IMR-90 (cell line): Measurements from ENCODE around the gene UBD. TPM values are rescaled to one million over a fixed set of nuclear protein-coding genes. Genes with fewer than 3 reads are reported as not detected.

Source experiments
- ATAC-seq: fragments of 200-7000 bp; cut with Tn5 transposase; 2 replicates; pipeline ENCODE4 v1.9.1; 2020; ENCODE audit warnings: low read depth, mild to moderate bottlenecking, moderate library complexity
- BruUV-seq: library from RNA; stranded (reverse); fragments of 400-500 nt; replicated peaks from 2 replicates; lab custom pipeline; 2021; lab: Mats Ljungman, UMichigan
- CTCF ChIA-PET: fragments of 300-600 bp; formaldehyde crosslinking; extraction: SDS; loops from one replicate; lab custom pipeline; 2021; ENCODE audit warnings: antibody characterized with exemption; lab: Yijun Ruan, JAX
- POLR2A ChIA-PET: fragments of 300-600 bp; sonication (Branson Sonifier 250); formaldehyde crosslinking; loops from one replicate; lab custom pipeline; 2022; ENCODE audit warnings: antibody characterized with exemption; ENCODE audit not compliant: unreplicated experiment; lab: Charles Lee
- DNase-seq: peaks from one replicate; pipeline ENCODE4 v3.0.0; 2013
- H2AFZ ChIP-seq: replicated peaks from 2 replicates; pipeline ENCODE3; 2013; ENCODE audit warnings: low read length, mild to moderate bottlenecking; ENCODE audit not compliant: poor library complexity
- H2AK5ac ChIP-seq: 2 replicates; pipeline ENCODE4 v1.6.1; 2013; ENCODE audit warnings: low read depth, low read length, inconsistent platforms
- H2AK9ac ChIP-seq: replicated peaks from 2 replicates; pipeline ENCODE3; 2013; ENCODE audit warnings: mild to moderate bottlenecking, low read depth, low read length, moderate library complexity; ENCODE audit not compliant: poor library complexity
- H2BK120ac ChIP-seq: 2 replicates; pipeline ENCODE4 v1.6.1; 2013; ENCODE audit warnings: low read depth, low read length, inconsistent platforms
- H2BK15ac ChIP-seq: 3 replicates; pipeline ENCODE4 v1.6.1; 2013; ENCODE audit warnings: low read depth, low read length, inconsistent platforms
- H2BK20ac ChIP-seq: 2 replicates; pipeline ENCODE4 v1.6.1; 2013; ENCODE audit warnings: low read depth, mild to moderate bottlenecking, inconsistent platforms, low read length, moderate library complexity
- H2BK5ac ChIP-seq: 2 replicates; pipeline ENCODE4 v1.6.1; 2013; ENCODE audit warnings: mild to moderate bottlenecking, low read depth, low read length, inconsistent platforms; ENCODE audit not compliant: poor library complexity, severe bottlenecking
- H3K14ac ChIP-seq: replicated peaks from 2 replicates; pipeline ENCODE4 v1.6.1; 2013; ENCODE audit warnings: low read depth, low read length, inconsistent platforms
- H3K18ac ChIP-seq: 2 replicates; pipeline ENCODE4 v1.6.1; 2013; ENCODE audit warnings: low read depth, low read length, control low read depth
- H3K23ac ChIP-seq: 2 replicates; pipeline ENCODE4 v1.6.1; 2013; ENCODE audit warnings: low read depth, low read length, inconsistent platforms
- H3K27ac ChIP-seq: 2 replicates; pipeline ENCODE4 v1.5.1; 2013; ENCODE audit warnings: mild to moderate bottlenecking, control low read depth, low read length; ENCODE audit not compliant: insufficient read depth
- H3K27me3 ChIP-seq: 2 replicates; pipeline ENCODE4 v1.6.1; 2013; ENCODE audit warnings: low read length; ENCODE audit not compliant: control insufficient read depth, insufficient read depth
- H3K36me3 ChIP-seq: 2 replicates; pipeline ENCODE4 v1.6.1; 2013; ENCODE audit warnings: low read length, mixed read lengths; ENCODE audit not compliant: control insufficient read depth, insufficient read depth
- H3K4ac ChIP-seq: 2 replicates; pipeline ENCODE4 v1.6.1; 2013; ENCODE audit warnings: low read depth, low read length, inconsistent platforms
- H3K4me1 ChIP-seq: 2 replicates; pipeline ENCODE4 v1.6.1; 2013; ENCODE audit warnings: low read length, mixed read lengths; ENCODE audit not compliant: control insufficient read depth, insufficient read depth
- H3K4me2 ChIP-seq: 2 replicates; pipeline ENCODE4 v1.6.1; 2013; ENCODE audit warnings: low read depth, mild to moderate bottlenecking, control low read depth, low read length, moderate library complexity
- H3K4me3 ChIP-seq: 2 replicates; pipeline ENCODE4 v1.5.1; 2013; ENCODE audit warnings: low read depth, mild to moderate bottlenecking, control low read depth, low read length, moderate library complexity; ENCODE audit not compliant: insufficient read depth
- H3K56ac ChIP-seq: 2 replicates; pipeline ENCODE4 v1.6.1; 2013; ENCODE audit warnings: low read length, inconsistent platforms; ENCODE audit not compliant: insufficient read depth; ENCODE audit errors: extremely low read depth
- H3K79me1 ChIP-seq, 2 experiments: 2 replicates each; pipeline ENCODE4 v1.6.1; 2013; ENCODE audit warnings: low read length in 2 of 2, inconsistent platforms in 1 of 2, low read depth in 1 of 2
- H3K9ac ChIP-seq: 2 replicates; pipeline ENCODE4 v1.6.1; 2013; ENCODE audit warnings: low read depth, low read length, control low read depth
- H3K9me1 ChIP-seq: 2 replicates; pipeline ENCODE4 v1.6.1; 2013; ENCODE audit warnings: low read length, inconsistent platforms; ENCODE audit not compliant: insufficient read depth
- H3K9me3 ChIP-seq: 2 replicates; pipeline ENCODE4 v1.6.1; 2013; ENCODE audit warnings: low read length; ENCODE audit not compliant: control insufficient read depth, insufficient read depth
- H4K20me1 ChIP-seq: 2 replicates; pipeline ENCODE4 v1.6.1; 2013; ENCODE audit warnings: low read length, inconsistent platforms; ENCODE audit not compliant: insufficient read depth
- H4K5ac ChIP-seq: 2 replicates; pipeline ENCODE4 v1.6.1; 2013; ENCODE audit warnings: mild to moderate bottlenecking, low read depth, low read length, control low read depth
- H4K8ac ChIP-seq, 2 experiments: 2 replicates each; pipeline ENCODE4 v1.6.1; 2013; ENCODE audit warnings: low read depth in 2 of 2, low read length in 2 of 2, control low read depth in 1 of 2, inconsistent platforms in 1 of 2
- H4K91ac ChIP-seq: 2 replicates; pipeline ENCODE4 v1.6.1; 2013; ENCODE audit warnings: low read depth, low read length, inconsistent platforms; ENCODE audit not compliant: insufficient read depth
- BHLHE40 ChIP-seq: fragments of 150-350 bp; IDR thresholded peaks from 2 replicates; pipeline ENCODE4 v1.6.1; 2016; ENCODE audit warnings: mild to moderate bottlenecking, low read depth, low read length
- CEBPB ChIP-seq: IDR thresholded peaks from 2 replicates; pipeline ENCODE4 v1.6.1; 2012; ENCODE audit warnings: low read depth, low read length, improper control_type of control experiment
- CHD1 ChIP-seq: IDR thresholded peaks from 2 replicates; pipeline ENCODE4 v1.6.1; 2012; ENCODE audit warnings: low read depth, low read length, improper control_type of control experiment
- ELK1 ChIP-seq: fragments of 150-350 bp; IDR thresholded peaks from 2 replicates; pipeline ENCODE4 v1.6.1; 2016; ENCODE audit warnings: low read depth, mild to moderate bottlenecking, low read length, moderate library complexity, borderline replicate concordance
- FOS ChIP-seq: fragments of 150-350 bp; IDR thresholded peaks from 2 replicates; pipeline ENCODE4 v1.6.1; 2016; ENCODE audit warnings: low read depth, low read length
- MAFK ChIP-seq: IDR thresholded peaks from 2 replicates; pipeline ENCODE4 v1.6.1; 2012; ENCODE audit warnings: low read depth, low read length, improper control_type of control experiment
- MAZ ChIP-seq: IDR thresholded peaks from 2 replicates; pipeline ENCODE4 v1.6.1; 2012; ENCODE audit warnings: low read depth, mild to moderate bottlenecking, low read length, improper control_type of control experiment, moderate library complexity, borderline replicate concordance
- NFE2L2 ChIP-seq: fragments of 150-350 bp; IDR thresholded peaks from 2 replicates; pipeline ENCODE4 v1.6.1; 2016; ENCODE audit warnings: low read depth, mild to moderate bottlenecking, low read length
- POLR2A ChIP-seq: IDR thresholded peaks from 2 replicates; pipeline ENCODE4 v1.6.1; 2012; ENCODE audit warnings: mild to moderate bottlenecking, low read depth, low read length
- RAD21 ChIP-seq: IDR thresholded peaks from 2 replicates; pipeline ENCODE4 v1.6.1; 2012; ENCODE audit warnings: low read length, improper control_type of control experiment
- RCOR1 ChIP-seq: IDR thresholded peaks from 2 replicates; pipeline ENCODE4 v1.6.1; 2012; ENCODE audit warnings: mild to moderate bottlenecking, low read length, improper control_type of control experiment; ENCODE audit not compliant: insufficient replicate concordance
- SMC3 ChIP-seq: fragments of 150-350 bp; IDR thresholded peaks from 2 replicates; pipeline ENCODE4 v1.6.1; 2016; ENCODE audit warnings: low read depth, mild to moderate bottlenecking, antibody characterized with exemption, low read length, moderate library complexity
- USF2 ChIP-seq: fragments of 150-350 bp; IDR thresholded peaks from 2 replicates; pipeline ENCODE4 v1.6.1; 2017; ENCODE audit warnings: mild to moderate bottlenecking, antibody characterized with exemption, low read length, low read depth
- WGBS, 2 experiments: methylation state at CpG; one replicate each; pipeline versions ENCODE4 v1.1.5 to v1.1.7; 2013; ENCODE audit warnings: missing lambda C conversion rate in 2 of 2; ENCODE audit not compliant: insufficient read length in 1 of 2; ENCODE audit errors: extremely low coverage in 2 of 2; 5-methylcytosine and 5-hydroxymethylcytosine counted together
- dilution Hi-C: fragments of 300-500 bp; cut with HindIII; formaldehyde crosslinking; loops from one replicate; pipeline ENCODE4 v1.14.3; 2018; ENCODE audit warnings: low sequenced_read_pairs; ENCODE audit not compliant: unreplicated experiment
- in situ Hi-C: fragments of 300-500 bp; cut with MboI; formaldehyde crosslinking; loops from 3 replicates; pipeline ENCODE4 v1.14.3; 2019; ENCODE audit warnings: low sequenced_read_pairs, inconsistent platforms, mixed read lengths
- intact Hi-C: fragments of 100-400 bp; cut with micrococcal nuclease; formaldehyde crosslinking; loops from 2 replicates; pipeline ENCODE4 v1.10.0; 2022
- polyA plus RNA-seq, 3 experiments: library from polyadenylated mRNA; depleted of rRNA; stranded (reverse); fragments of >200 nt; gene quantifications; 2 replicates each; pipeline ENCODE4 v1.2.3, GENCODE V29; 2012; ENCODE audit warnings: low replicate concordance in 1 of 3
- total RNA-seq: library from RNA; depleted of rRNA; stranded (reverse); fragments of >200 nt; gene quantifications from 2 replicates; pipeline ENCODE4 v1.2.3, GENCODE V29; 2012

The UBD gene
- total and polyA plus RNA-seq, 2 of the 4 experiments (the other 2 are of a cell fraction) = not detected

- no peaks in the 10 kb centered on the region for H3K4me1 ChIP-seq
- no peak overlapping the region for H2BK15ac ChIP-seq
- intact Hi-C loops = no loop called here
- DNase-seq (no peak), ATAC-seq (no peak)
- H3K18ac ChIP-seq = no peak overlapping the region
- in situ Hi-C loops = no loop called here
- H3K9ac ChIP-seq = no peak overlapping the region
- H3K79me1 ChIP-seq = no peaks in the 10 kb centered on the region
- WGBS, 2 experiments = no CpG with 5 or more reads among the region's 3 CpGs
- H4K5ac ChIP-seq = no peak overlapping the region
- H4K8ac ChIP-seq = no peak overlapping the region
- H3K9me3 ChIP-seq = no peaks in the 10 kb centered on the region
- H3K27me3 ChIP-seq = no peaks in the 10 kb centered on the region
- POLR2A ChIA-PET = no interaction called here
- H4K20me1 ChIP-seq = no peaks in the 10 kb centered on the region
- no peak overlapping the region for H2BK120ac ChIP-seq
- BruUV-seq = no TSS peak
- TF ChIP-seq RCOR1 = no peak
- TF ChIP-seq NFE2L2 = no peak
- no peak for TF ChIP-seq RAD21
- TF ChIP-seq FOS = no peak
- no peak for TF ChIP-seq POLR2A
- no peak for TF ChIP-seq CHD1
- no peak for TF ChIP-seq ELK1
- no peak for TF ChIP-seq SMC3
- TF ChIP-seq MAZ = no peak
- no peak for TF ChIP-seq CEBPB
- TF ChIP-seq USF2 = no peak
- no peak for TF ChIP-seq BHLHE40
- no peak for TF ChIP-seq MAFK
- no peak overlapping the region for H2BK20ac ChIP-seq
- CTCF ChIA-PET = no interaction called here
- no peak overlapping the region for H3K4me3 ChIP-seq
- no peak overlapping the region for H3K56ac ChIP-seq
- no peak overlapping the region for H3K23ac ChIP-seq
- H4K91ac ChIP-seq = no peak overlapping the region
- H3K36me3 ChIP-seq = no peaks in the 10 kb centered on the region
- no peak overlapping the region for H3K4ac ChIP-seq
- H2AK9ac ChIP-seq = no peak overlapping the region
- no peaks in the 10 kb centered on the region for H3K9me1 ChIP-seq
- dilution Hi-C loops = no loop called here
- no peak overlapping the region for H3K4me2 ChIP-seq
- no peak overlapping the region for H3K27ac ChIP-seq
- no peak overlapping the region for H2AK5ac ChIP-seq
- no peak overlapping the region for H3K14ac ChIP-seq
- no peak overlapping the region for H2BK5ac ChIP-seq
- no peak overlapping the region for H2AFZ ChIP-seq
Measured at GRCh38 chr6:29547573-29547972, 12.0 kb downstream of the UBD start.
